ENCODE results near the gene GOLPH3L. TPM values are rescaled to one million over a fixed set of nuclear protein-coding genes. Genes with fewer than 3 reads are reported as not detected.
"Not testable (repeated sequence)": the region's sequence is repeated elsewhere in the genome, so short reads cannot be mapped to it uniquely, and the experiment has no call there.

Gene GOLPH3L
- 10.2 TPM for total RNA-seq

GRCh38 chr1:150696995-150697927, at the start of gene GOLPH3L:
Gene GOLPH3L, minus strand, starts transcription at chr1:150697154. Its CDS starts 2,316 bp downstream, at chr1:150694838.
- peak; percentile 96 for DNase-seq (ENCODE audit: low spot score)
- ATAC-seq: peak; percentile 99

GRCh38 chr1:150730130-150730721, 33.3 kb upstream of the GOLPH3L start:
- DNase-seq (ENCODE audit: low spot score) (no peak), ATAC-seq (no peak)

DNA sequence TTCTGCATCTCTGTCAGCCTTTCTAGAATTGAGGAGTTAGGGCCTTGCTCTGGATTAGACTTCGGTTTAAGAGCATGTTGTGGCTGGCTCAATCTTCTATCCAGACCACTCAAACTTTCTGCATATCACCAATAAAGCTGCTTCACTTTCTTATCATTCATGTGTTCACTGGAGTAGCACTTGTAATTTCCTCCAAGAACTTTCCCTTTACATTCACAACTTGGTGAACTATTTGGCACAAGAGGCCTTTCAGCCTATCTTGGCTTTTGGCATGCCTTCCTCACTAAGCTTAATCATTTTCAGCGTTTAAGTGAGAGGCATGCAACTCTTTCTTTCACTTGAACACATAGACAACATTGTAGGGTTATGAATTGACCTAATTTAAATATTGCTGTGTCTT, 27.4 kb upstream of the GOLPH3L start:
- DNase-seq (ENCODE audit: low spot score): no peak
- ATAC-seq: no peak

GRCh38 chr1:150720703-150721102, 23.7 kb upstream of the GOLPH3L start, which contains the start of gene HORMAD1:
Gene HORMAD1, minus strand, starts transcription at chr1:150720895. Its CDS starts 1,390 bp downstream, at chr1:150719505.
- ATAC-seq (no peak), DNase-seq (ENCODE audit: low spot score) (no peak)

GRCh38 chr1:150720098-150720497, 23.1 kb upstream of the GOLPH3L start:
- ATAC-seq: no peak
- DNase-seq (ENCODE audit: low spot score): no peak

DNA sequence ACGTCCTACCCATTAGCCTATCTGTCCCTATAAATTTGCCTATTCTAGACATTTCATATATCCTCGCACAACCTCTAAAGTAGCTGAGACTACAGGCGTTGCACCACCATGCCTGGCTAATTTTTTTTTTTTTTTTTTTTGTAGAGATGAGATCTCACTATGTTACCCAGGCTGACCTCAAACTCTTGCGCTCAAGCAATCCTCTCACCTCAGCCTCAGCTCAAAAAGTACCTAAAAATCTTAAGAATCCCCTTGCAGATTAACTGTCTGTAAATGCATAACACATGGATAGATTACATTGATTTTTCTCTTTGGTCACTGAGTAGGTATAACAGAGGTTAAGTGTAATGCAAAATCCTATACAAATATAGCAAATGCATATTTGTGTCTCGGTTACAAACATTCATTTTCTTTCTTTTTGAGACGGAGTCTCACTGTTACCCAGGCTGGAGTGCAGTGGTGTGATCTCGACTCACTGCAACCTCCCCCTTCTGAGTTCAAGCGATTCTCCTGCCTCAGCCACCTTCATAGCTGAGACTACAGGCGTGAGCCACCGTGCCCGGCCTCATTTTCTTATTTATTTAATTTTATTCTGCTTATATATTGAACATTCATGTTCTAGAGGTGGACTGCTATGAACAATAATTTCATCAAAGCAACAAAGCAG, 21.4 kb upstream of the GOLPH3L start:
- DNase-seq (ENCODE audit: low spot score) (no peak), ATAC-seq (no peak)

GRCh38 chr1:150709031-150709430, 12.1 kb upstream of the GOLPH3L start:
- not testable (repeated sequence) for ATAC-seq; DNase-seq (ENCODE audit: low spot score)

DNA sequence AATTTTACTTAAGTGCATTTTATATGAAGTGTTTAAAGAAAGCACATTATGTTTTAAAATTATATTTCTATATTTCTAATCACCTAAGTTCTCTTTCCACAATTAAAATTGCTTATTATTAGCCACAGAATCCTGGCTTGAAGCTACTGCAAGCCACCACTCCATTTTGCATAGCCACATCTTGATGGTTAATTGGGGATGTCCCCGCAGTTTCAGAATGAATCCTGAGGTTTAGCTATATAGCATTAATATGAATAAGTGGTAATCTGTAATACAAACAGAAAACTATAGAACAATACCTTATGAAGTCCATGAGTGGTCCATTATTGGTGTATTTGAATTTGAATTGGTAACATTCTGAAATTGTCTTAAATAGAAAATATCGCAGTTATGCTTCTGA, 11.6 kb upstream of the GOLPH3L start:
- no peak for DNase-seq (ENCODE audit: low spot score)
- no peak for ATAC-seq

DNA sequence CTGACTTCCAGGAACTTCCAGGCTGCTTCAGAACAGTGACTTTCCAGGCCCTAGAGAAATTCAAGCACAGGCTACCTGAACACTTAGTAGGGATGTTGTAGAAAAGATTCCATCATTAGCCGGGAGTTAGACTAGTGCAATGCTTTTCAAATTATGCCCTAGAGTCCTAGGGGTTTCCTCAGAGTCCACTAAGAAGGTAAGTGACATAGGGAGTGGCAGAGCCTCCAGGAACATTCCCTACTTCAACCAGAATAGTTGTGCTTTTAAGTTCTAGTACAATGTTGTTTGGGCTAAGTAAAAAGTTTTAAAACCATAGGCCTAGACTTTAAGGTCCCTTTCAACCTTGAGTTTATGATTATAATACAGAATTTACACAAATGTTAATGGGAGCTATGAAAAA, 9.1 kb upstream of the GOLPH3L start:
- no peak for ATAC-seq
- DNase-seq (ENCODE audit: low spot score): no peak

- ATAC-seq (no peak), DNase-seq (ENCODE audit: low spot score) (no peak)
Observed at GRCh38 chr1:150703427-150703826, 6.5 kb upstream of the GOLPH3L start.

- DNase-seq (ENCODE audit: low spot score) (no peak), ATAC-seq (peak; percentile 24)
Observed at GRCh38 chr1:150696590-150696989, 364 bp downstream of the GOLPH3L start.

GRCh38 chr1:150696162-150696561, 792 bp downstream of the GOLPH3L start:
- no peak for ATAC-seq
- no peak for DNase-seq (ENCODE audit: low spot score)

GRCh38 chr1:150695561-150695960, 1.4 kb downstream of the GOLPH3L start:
- DNase-seq (ENCODE audit: low spot score) (no peak), ATAC-seq (no peak)

- no peak for DNase-seq (ENCODE audit: low spot score)
- no peak for ATAC-seq
Observed at GRCh38 chr1:150692720-150693119, 4.2 kb downstream of the GOLPH3L start.

- ATAC-seq (no peak), DNase-seq (ENCODE audit: low spot score) (no peak)
Observed at GRCh38 chr1:150688763-150689162, 8.2 kb downstream of the GOLPH3L start.

- DNase-seq (ENCODE audit: low spot score): no peak
- no peak for ATAC-seq
Observed at GRCh38 chr1:150686275-150686674, 10.7 kb downstream of the GOLPH3L start.

GRCh38 chr1:150683914-150684313, 13.0 kb downstream of the GOLPH3L start:
- ATAC-seq (no peak), DNase-seq (ENCODE audit: low spot score) (no peak)

DNA sequence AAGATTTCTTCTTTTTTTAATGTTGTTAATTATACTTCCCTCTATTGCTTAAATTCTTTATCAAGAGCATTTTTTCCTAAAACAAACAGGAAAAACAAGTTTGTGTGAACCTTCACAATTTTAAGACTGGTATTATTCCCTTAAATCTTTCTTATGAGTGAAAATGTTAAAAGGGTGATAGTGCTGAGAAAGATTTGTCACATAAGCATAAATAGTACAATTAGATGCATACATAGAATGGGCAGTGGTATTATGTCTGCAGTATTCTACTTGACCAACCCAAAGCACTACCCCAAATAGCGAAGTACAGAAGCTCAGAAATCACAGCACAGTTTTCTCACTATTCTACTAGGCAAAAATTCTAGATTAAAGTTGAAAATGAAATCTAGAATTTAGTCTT, 18.0 kb downstream of the GOLPH3L start:
- ATAC-seq: no peak
- no peak for DNase-seq (ENCODE audit: low spot score)

DNA sequence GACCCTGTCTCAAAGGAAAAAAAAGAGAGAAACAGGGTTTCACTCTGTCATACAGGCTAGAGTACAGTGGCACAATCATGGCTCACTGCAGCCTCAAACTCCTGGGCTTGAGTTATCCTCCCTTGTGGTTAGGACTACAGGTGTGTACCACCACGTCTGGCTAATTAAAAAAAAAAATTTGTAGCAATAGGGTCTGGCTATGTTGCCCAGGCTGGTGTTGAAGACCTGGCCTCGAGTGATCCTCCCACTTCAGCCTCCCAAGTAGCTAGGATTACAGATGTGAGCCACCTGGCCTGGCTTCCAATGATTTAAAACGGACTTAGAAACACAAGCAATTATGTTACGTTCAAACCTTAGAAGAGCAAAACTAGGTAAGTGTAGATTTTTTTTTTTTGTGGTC, 22.1 kb downstream of the GOLPH3L start:
- DNase-seq (ENCODE audit: low spot score): no peak
- no peak for ATAC-seq

- no peak for DNase-seq (ENCODE audit: low spot score)
- ATAC-seq: no peak
Observed at GRCh38 chr1:150663321-150663720, 33.6 kb downstream of the GOLPH3L start.

GRCh38 chr1:150662811-150663210, 34.1 kb downstream of the GOLPH3L start:
- peak; percentile 49 for ATAC-seq
- no peak for DNase-seq (ENCODE audit: low spot score)

GRCh38 chr1:150661156-150661555, 35.8 kb downstream of the GOLPH3L start:
- ATAC-seq (no peak), DNase-seq (ENCODE audit: low spot score) (no peak)
